AG04450 (cell line): ENCODE data around the gene TMEM125. TPM values are rescaled to one million over a fixed set of nuclear protein-coding genes. Genes with fewer than 3 reads are reported as not detected.

Source experiments
- CTCF ChIA-PET: fragments of 300-600, 350-600 bp; formaldehyde crosslinking; extraction: SDS; loops from one replicate; lab custom pipeline; 2022; ENCODE audit warnings: antibody characterized with exemption, inconsistent platforms; lab: Charles Lee
- POLR2A ChIA-PET: fragments of 350-600 bp; formaldehyde crosslinking; extraction: SDS; loops from one replicate; lab custom pipeline; 2021; ENCODE audit warnings: antibody characterized with exemption, inconsistent platforms; lab: Yijun Ruan, JAX
- DNase-seq: peaks from one replicate; pipeline ENCODE4 v3.0.0-alpha.2; 2011; ENCODE audit warnings: low read depth, low spot score
- H3K27ac ChIP-seq: one replicate; pipeline ENCODE4 v1.5.1; 2012; ENCODE audit warnings: low read depth, low read length, control low read depth
- H3K27me3 ChIP-seq: one replicate; pipeline ENCODE4 v1.6.0; 2012; ENCODE audit warnings: low read length; ENCODE audit not compliant: control insufficient read depth, insufficient read depth
- H3K4me3 ChIP-seq: 2 replicates; pipeline ENCODE4 v1.5.1; 2011; ENCODE audit warnings: mild to moderate bottlenecking, low read depth, low read length, control low read depth
- H3K9me3 ChIP-seq: 2 replicates; pipeline ENCODE4 v1.5.1; 2012; ENCODE audit warnings: low read length; ENCODE audit not compliant: control insufficient read depth, insufficient read depth
- polyA plus RNA-seq: library from polyadenylated mRNA; depleted of rRNA; stranded (reverse); fragments of >200 nt; gene quantifications from 2 replicates; pipeline ENCODE4 v1.2.3, GENCODE V29; 2011
- TF ChIP-seq, protein P1 (sequence below): IDR thresholded peaks from 2 replicates; pipeline ENCODE4 v1.5.1; 2011; ENCODE audit warnings: low read depth, low read length, control low read depth, inconsistent platforms

The TMEM125 gene
- polyA plus RNA-seq, 1 experiment, result not detected

DNA sequence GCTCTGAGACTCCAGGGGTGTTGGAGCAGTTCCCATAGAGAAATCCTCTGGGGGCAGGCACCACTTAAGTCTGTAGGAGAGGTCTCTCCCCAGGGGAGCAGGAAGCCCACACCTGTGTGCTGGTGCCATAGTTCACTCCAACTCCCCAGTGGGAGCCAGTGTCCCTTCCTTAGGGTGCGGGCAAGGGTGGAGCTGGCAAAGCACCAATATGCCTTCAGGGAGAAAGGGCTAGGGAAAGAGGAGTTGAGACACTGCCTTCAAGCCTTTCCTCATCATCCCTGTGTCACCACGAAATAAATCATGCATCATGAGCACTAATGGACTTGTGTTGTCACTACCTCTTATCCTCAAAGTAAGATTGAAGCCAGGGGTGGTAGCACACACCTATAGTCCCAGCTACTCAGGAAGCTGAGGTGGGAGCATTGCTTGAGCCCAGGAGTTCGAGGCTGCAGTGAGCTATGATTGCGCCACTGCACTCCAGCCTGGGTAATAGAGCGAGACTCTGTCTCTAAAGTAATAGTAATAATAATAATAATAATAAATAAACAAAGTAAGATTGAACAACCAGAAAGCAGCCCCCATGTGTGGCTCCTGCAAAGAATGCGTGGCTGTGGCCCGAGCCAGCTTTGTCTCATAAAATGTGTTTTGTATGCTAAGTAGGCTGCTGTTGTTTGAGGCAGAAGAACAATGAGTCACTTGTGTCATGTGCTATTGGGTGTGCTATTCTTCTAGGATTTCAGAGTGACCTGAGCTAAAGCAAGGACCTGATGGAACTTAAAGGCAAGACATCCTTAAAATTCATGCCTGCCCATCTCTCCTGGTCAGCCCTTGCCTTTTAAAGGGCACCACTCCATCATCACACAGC is 24.3 kb downstream of the TMEM125 start:
- POLR2A ChIA-PET, result no interaction called here

DNA sequence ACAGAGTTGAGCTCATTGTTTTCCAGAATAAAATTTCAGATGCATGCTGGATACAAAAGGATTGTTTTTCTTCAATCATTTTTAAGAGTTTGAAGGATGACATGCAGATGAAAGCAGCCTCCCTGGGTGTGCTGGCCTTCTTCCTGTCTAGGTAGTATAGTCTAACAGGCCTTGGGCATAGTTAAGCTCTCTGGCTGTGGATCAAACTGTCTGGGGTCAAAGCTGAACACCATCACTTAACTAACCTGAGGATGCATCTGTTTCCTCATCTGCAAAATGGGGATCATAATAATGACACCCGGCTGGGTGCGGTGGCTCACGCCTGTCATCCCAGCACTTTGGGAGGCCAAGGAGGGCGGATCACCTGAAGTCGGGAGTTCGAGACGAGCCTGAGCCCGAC is 25.0 kb downstream of the TMEM125 start:
- no peaks in the 10 kb centered on the region for H3K27me3 ChIP-seq
- DNase-seq, result no peak
- H3K4me3 ChIP-seq, result no peak overlapping the region
- POLR2A ChIA-PET, result no interaction called here
- no peak overlapping the region for H3K27ac ChIP-seq
- TF ChIP-seq, protein P1, sequence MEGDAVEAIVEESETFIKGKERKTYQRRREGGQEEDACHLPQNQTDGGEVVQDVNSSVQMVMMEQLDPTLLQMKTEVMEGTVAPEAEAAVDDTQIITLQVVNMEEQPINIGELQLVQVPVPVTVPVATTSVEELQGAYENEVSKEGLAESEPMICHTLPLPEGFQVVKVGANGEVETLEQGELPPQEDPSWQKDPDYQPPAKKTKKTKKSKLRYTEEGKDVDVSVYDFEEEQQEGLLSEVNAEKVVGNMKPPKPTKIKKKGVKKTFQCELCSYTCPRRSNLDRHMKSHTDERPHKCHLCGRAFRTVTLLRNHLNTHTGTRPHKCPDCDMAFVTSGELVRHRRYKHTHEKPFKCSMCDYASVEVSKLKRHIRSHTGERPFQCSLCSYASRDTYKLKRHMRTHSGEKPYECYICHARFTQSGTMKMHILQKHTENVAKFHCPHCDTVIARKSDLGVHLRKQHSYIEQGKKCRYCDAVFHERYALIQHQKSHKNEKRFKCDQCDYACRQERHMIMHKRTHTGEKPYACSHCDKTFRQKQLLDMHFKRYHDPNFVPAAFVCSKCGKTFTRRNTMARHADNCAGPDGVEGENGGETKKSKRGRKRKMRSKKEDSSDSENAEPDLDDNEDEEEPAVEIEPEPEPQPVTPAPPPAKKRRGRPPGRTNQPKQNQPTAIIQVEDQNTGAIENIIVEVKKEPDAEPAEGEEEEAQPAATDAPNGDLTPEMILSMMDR, result no peak
- CTCF ChIA-PET, result interaction anchor here (0.6 to 1.7 kb wide), 2 partner anchors 33 to 68 kb away, joined by 4 to 5 read pairs; no protein-coding TSS in a partner anchor
- H3K9me3 ChIP-seq, result no peaks in the 10 kb centered on the region

More for the DNA sequence above, 24.3 kb downstream of the TMEM125 start:
- TF ChIP-seq, protein P1, result no peak
- no peak for DNase-seq
- CTCF ChIA-PET, result interaction anchor here (0.6 to 1.7 kb wide), 2 partner anchors 67 to 613 kb away, joined by 3 to 5 read pairs; no protein-coding TSS in a partner anchor
- H3K9me3 ChIP-seq, result no peaks in the 10 kb centered on the region
- H3K4me3 ChIP-seq, result no peak overlapping the region
- no peaks in the 10 kb centered on the region for H3K27me3 ChIP-seq
- H3K27ac ChIP-seq, result no peak overlapping the region

DNA sequence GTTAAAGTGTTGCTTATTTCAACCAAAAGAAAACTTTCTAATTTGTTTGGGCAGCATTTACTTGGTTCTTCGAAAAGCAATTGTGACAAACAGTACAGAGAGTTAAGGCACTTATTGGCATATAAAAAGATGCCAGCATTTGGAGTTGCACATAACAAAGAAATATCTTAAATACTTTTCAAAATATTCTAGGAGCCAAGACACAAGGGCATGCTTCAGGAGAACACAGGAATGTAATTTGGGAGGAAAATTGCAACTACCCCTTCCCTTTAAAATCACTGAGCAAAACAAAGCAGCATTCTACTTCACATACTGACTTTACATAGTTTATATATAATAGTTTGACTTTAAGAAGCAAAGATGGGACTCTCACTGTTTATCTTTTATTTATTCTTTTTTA is 26.4 kb downstream of the TMEM125 start:
- Histone ChIP-seq H3K9me3 (no peaks in the 10 kb centered on the region), H3K27ac (no peak overlapping the region), H3K4me3 (no peak overlapping the region), H3K27me3 (no peaks in the 10 kb centered on the region)
- no peak for DNase-seq
- TF ChIP-seq, protein P1, result no peak
- ChIA-PET POLR2A (no interaction called here), CTCF (no interaction called here)

DNA sequence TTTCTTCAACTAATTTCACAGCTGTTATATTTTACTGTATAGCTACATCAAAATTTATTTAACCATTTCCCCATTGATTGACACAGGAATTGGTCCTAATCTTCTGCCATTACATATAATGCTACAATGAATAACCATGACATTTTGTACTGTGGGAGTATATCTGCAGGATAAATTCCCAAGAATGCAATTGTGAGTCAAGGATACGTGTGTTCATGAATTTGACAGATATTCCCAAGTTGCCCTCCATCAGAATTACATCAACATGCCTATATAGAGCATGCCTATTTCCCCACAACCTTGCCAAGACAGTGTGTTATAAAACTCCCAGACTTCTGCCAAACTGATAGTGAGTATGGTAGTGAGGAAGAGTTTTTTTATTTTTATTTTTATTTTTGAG is 28.3 kb downstream of the TMEM125 start:
- DNase-seq, result no peak
- no peaks in the 10 kb centered on the region for H3K9me3 ChIP-seq
- ChIA-PET POLR2A (no interaction called here), CTCF (no interaction called here)
- H3K4me3 ChIP-seq, result no peak overlapping the region
- H3K27me3 ChIP-seq, result no peaks in the 10 kb centered on the region
- H3K27ac ChIP-seq, result no peak overlapping the region
- TF ChIP-seq, protein P1, result no peak

DNA sequence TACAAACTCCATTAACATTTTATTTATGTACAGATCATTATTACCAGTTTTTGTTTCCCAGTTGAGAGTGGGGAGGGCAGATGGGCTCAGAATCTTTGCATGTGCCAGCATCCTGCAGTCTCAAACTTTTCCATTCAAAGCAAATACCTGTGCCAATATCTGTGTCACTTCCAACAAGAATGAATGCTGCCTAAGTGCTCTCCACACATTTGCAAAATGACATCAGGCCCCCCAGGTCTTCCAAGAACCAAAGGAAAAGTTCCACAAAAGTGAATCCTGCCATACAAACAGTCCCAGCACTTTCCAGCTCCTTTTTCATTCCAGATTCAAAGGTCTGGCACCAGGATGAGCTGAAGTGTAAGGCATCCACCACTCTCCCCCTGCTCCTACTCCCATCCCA is 29.3 kb downstream of the TMEM125 start:
- ChIA-PET POLR2A (no interaction called here), CTCF (no interaction called here)
- Histone ChIP-seq H3K9me3 (no peaks in the 10 kb centered on the region), H3K4me3 (no peak overlapping the region), H3K27me3 (no peaks in the 10 kb centered on the region), H3K27ac (no peak overlapping the region)
- no peak for DNase-seq
- TF ChIP-seq, protein P1, result no peak
